CD1c-positive myeloid dendritic cell (primary cell): Measurements from ENCODE around the gene NMUR1.
"Not testable (repeated sequence)": the region's sequence is repeated elsewhere in the genome, so short reads cannot be mapped to it uniquely, and the experiment has no call there.

Experiments used
- DNase-seq: peaks from one replicate; pipeline ENCODE4 v3.0.0-alpha.2; 2016; ENCODE audit errors: extremely low spot score

The NMUR1 gene

GRCh38 chr2:231530099-231531011 is at the start of gene NMUR1:
NMUR1 (minus strand) TSS chr2:231530445; CDS start chr2:231530361, 84 bp downstream.
- DNase-seq, result peak; percentile 81

- DNase-seq, result no peak
Observed at GRCh38 chr2:231579560-231579959, 49.3 kb upstream of the NMUR1 start.

- DNase-seq, result not testable (repeated sequence)
Observed at GRCh38 chr2:231578655-231579054, 48.4 kb upstream of the NMUR1 start.

GRCh38 chr2:231576465-231576864 is 46.2 kb upstream of the NMUR1 start:
- DNase-seq, result no peak

GRCh38 chr2:231575612-231576256 is 45.5 kb upstream of the NMUR1 start:
- no peak for DNase-seq

GRCh38 chr2:231573698-231574421 is 43.6 kb upstream of the NMUR1 start:
- DNase-seq, result no peak

- DNase-seq, result no peak
Observed at GRCh38 chr2:231573096-231573495, 42.9 kb upstream of the NMUR1 start.

GRCh38 chr2:231571661-231572191 is 41.5 kb upstream of the NMUR1 start:
- no peak for DNase-seq

- not testable (repeated sequence) for DNase-seq
Observed at GRCh38 chr2:231570915-231571314, 40.7 kb upstream of the NMUR1 start.

GRCh38 chr2:231568785-231569435 is 38.7 kb upstream of the NMUR1 start:
- DNase-seq, result no peak

- DNase-seq, result no peak
Observed at GRCh38 chr2:231568098-231568784, 38.0 kb upstream of the NMUR1 start.

GRCh38 chr2:231567159-231567558 is 36.9 kb upstream of the NMUR1 start:
- DNase-seq, result no peak

GRCh38 chr2:231565887-231566594 is 35.8 kb upstream of the NMUR1 start:
- no peak for DNase-seq

GRCh38 chr2:231563378-231563961 is 33.2 kb upstream of the NMUR1 start:
- DNase-seq, result peak; percentile 65

GRCh38 chr2:231557571-231558217 is 27.4 kb upstream of the NMUR1 start:
- DNase-seq, result peak; percentile 92

- DNase-seq, result no peak
Observed at GRCh38 chr2:231556981-231557380, 26.7 kb upstream of the NMUR1 start.

GRCh38 chr2:231556496-231556895 is 26.3 kb upstream of the NMUR1 start:
- not testable (repeated sequence) for DNase-seq

- peak; percentile 68 for DNase-seq
Observed at GRCh38 chr2:231554748-231555545, 24.7 kb upstream of the NMUR1 start.

GRCh38 chr2:231554327-231554726 is 24.1 kb upstream of the NMUR1 start:
- DNase-seq, result no peak
